Measurements from ENCODE around the gene ADNP2.

ADNP2 gene

DNA sequence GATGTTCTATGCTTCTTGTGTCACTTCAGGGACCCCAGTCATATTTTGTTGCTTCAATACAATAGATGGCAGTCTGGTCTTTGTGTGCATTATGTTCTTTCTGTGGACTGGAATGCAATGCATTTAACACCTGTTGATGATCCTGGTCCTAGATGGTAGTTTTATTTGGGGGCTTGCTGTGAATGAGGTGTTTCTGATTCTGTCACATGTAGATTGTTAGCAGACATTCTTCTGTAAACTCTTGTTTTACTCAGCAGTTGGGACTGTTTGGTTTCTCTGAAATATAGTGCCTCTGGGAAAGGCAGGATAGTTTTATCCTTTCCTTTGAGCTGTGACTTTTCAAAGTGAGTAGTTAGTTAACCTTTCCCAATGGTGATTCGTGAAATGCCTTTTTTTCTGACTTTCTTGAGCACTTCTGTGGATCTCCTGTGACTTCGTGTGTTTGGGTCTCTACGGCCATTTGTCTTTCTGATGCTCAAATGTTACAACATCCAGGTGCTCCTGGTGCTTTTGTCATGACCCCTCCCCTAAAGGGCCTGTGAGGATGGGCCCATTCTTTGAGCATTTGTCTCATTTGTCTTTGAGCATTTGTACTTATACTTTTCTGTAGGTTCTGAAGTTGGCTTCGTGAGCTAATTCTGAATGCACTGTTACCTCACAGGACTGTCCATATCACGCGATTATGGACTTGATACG lies 20.8 kb downstream of the ADNP2 start:
- Histone ChIP-seq H3K36me3 (ENCODE audit: control insufficient read depth in 2 of 2, insufficient read depth in 2 of 2, low read length in 2 of 2) (peaks cover 9 to 11% of the 10 kb centered on the region in 2 donors), H3K9me3 (ENCODE audit: control insufficient read depth in 2 of 2, low read length in 2 of 2) (no peaks in the 10 kb centered on the region), H3K9ac (ENCODE audit: low read length in 2 of 2) (no peak overlapping the region), H3K4me3 (ENCODE audit: low read length in 2 of 2) (no peak overlapping the region), H3K27ac (ENCODE audit: low read length) (no peak overlapping the region), H3K27me3 (ENCODE audit: control insufficient read depth in 1 of 2, insufficient read depth in 2 of 2, low read length in 2 of 2) (no peaks in the 10 kb centered on the region), H3K4me1 (ENCODE audit: control insufficient read depth, insufficient read depth, low read length) (no peaks in the 10 kb centered on the region)

GRCh38 chr18:80130555-80130954 lies 21.5 kb downstream of the ADNP2 start:
- H3K9ac ChIP-seq (ENCODE audit: low read length in 2 of 2) = no peak overlapping the region
- H3K27me3 ChIP-seq (ENCODE audit: control insufficient read depth in 1 of 2, insufficient read depth in 2 of 2, low read length in 2 of 2) = no peaks in the 10 kb centered on the region
- peaks cover 11 to 12% of the 10 kb centered on the region in 2 donors for H3K36me3 ChIP-seq (ENCODE audit: control insufficient read depth in 2 of 2, insufficient read depth in 2 of 2, low read length in 2 of 2)
- H3K27ac ChIP-seq (ENCODE audit: low read length) = no peak overlapping the region
- H3K4me3 ChIP-seq (ENCODE audit: low read length in 2 of 2) = no peak overlapping the region
- no peaks in the 10 kb centered on the region for H3K4me1 ChIP-seq (ENCODE audit: control insufficient read depth, insufficient read depth, low read length)
- no peaks in the 10 kb centered on the region for H3K9me3 ChIP-seq (ENCODE audit: control insufficient read depth in 2 of 2, low read length in 2 of 2)

DNA sequence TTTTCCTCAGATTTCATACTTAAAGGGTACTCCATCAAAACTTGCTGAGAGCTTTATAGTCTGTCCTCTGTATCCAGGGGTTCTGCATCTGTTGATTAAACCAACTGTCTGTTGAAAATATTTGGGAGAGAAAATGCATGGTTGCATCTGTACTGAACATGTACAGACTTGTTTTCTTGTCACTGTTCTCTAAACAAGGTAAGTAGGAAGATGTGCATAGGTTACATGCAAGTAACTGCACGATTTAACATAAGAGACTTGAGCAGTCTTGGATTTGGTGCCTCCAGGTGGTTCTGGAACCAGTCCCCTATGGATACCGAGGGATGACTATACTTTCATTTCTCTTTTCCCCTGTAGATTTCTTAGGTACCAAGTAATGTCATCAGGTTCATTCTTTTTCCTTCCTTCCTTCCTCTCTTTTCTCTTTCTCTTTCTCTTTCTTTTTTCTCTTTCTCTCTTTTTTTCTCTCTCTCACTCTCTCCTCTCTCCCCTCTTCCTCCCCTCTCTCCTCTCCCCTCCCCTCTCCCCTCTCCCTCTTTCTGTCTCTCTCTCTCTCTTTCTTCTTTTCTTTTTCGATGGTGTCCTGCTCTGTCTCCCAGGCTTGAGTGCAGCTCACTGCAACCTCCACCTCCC lies 23.2 kb downstream of the ADNP2 start:
- no peak overlapping the region for H3K27ac ChIP-seq (ENCODE audit: low read length)
- no peaks in the 10 kb centered on the region for H3K4me1 ChIP-seq (ENCODE audit: control insufficient read depth, insufficient read depth, low read length)
- H3K36me3 ChIP-seq (ENCODE audit: control insufficient read depth in 2 of 2, insufficient read depth in 2 of 2, low read length in 2 of 2) = peaks cover 25 to 27% of the 10 kb centered on the region in 2 donors
- H3K9me3 ChIP-seq (ENCODE audit: control insufficient read depth in 2 of 2, low read length in 2 of 2) = no peaks in the 10 kb centered on the region
- H3K27me3 ChIP-seq (ENCODE audit: control insufficient read depth in 1 of 2, insufficient read depth in 2 of 2, low read length in 2 of 2) = no peaks in the 10 kb centered on the region
- H3K4me3 ChIP-seq (ENCODE audit: low read length in 2 of 2) = no peak overlapping the region
- H3K9ac ChIP-seq (ENCODE audit: low read length in 2 of 2) = no peak overlapping the region

DNA sequence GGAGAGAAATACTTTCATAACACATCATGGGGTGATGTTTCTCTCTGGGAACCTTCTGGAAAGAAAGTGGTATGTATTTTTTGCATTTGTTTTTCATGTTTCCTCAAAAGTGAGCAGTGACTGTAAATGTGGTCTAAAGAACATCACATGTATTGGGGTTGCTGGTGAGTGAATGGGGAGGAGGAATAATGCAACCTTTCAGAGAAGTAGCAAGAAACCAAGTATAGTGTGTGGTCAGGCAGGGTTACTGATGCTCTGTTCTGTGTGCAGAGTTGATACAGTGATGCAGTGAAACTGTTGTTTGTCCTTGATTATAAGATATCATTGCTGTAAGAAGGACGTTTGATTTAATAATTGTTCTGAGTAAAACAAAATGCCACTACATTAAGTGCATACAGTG lies 24.1 kb downstream of the ADNP2 start:
- no peaks in the 10 kb centered on the region for H3K9me3 ChIP-seq (ENCODE audit: control insufficient read depth in 2 of 2, low read length in 2 of 2)
- H3K27ac ChIP-seq (ENCODE audit: low read length) = no peak overlapping the region

GRCh38 chr18:80135136-80135535 lies 26.1 kb downstream of the ADNP2 start:
- Histone ChIP-seq H3K27me3 (ENCODE audit: control insufficient read depth in 1 of 2, insufficient read depth in 2 of 2, low read length in 2 of 2) (no peaks in the 10 kb centered on the region), H3K36me3 (ENCODE audit: control insufficient read depth in 2 of 2, insufficient read depth in 2 of 2, low read length in 2 of 2) (peaks cover 39 to 42% of the 10 kb centered on the region in 2 donors), H3K27ac (ENCODE audit: low read length) (no peak overlapping the region), H3K9me3 (ENCODE audit: control insufficient read depth in 2 of 2, low read length in 2 of 2) (no peaks in the 10 kb centered on the region), H3K4me3 (ENCODE audit: low read length in 2 of 2) (no peak overlapping the region), H3K4me1 (ENCODE audit: control insufficient read depth, insufficient read depth, low read length) (no peaks in the 10 kb centered on the region), H3K9ac (ENCODE audit: low read length in 2 of 2) (no peak overlapping the region)

More for the DNA sequence above, 24.1 kb downstream of the ADNP2 start:
- no peaks in the 10 kb centered on the region for H3K4me1 ChIP-seq (ENCODE audit: control insufficient read depth, insufficient read depth, low read length)
- H3K27me3 ChIP-seq (ENCODE audit: control insufficient read depth in 1 of 2, insufficient read depth in 2 of 2, low read length in 2 of 2) = no peaks in the 10 kb centered on the region
- no peak overlapping the region for H3K4me3 ChIP-seq (ENCODE audit: low read length in 2 of 2)
- H3K9ac ChIP-seq (ENCODE audit: low read length in 2 of 2) = no peak overlapping the region
- H3K36me3 ChIP-seq (ENCODE audit: control insufficient read depth in 2 of 2, insufficient read depth in 2 of 2, low read length in 2 of 2) = peaks cover 33 to 36% of the 10 kb centered on the region in 2 donors

DNA sequence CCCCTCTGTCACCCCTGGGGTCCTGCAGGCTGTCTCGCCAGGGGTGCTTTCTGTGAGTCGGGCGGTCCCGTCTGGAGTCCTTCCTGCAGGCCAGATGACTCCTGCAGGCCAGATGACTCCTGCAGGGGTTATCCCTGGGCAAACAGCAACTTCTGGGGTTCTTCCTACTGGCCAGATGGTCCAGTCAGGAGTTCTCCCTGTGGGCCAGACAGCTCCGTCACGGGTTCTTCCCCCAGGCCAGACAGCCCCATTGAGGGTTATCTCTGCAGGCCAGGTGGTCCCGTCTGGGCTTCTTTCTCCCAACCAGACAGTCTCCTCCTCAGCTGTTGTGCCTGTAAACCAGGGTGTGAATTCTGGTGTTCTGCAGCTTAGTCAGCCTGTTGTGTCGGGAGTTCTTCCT lies 27.6 kb downstream of the ADNP2 start:
- H3K36me3 ChIP-seq (ENCODE audit: control insufficient read depth in 2 of 2, insufficient read depth in 2 of 2, low read length in 2 of 2) = peaks cover 43 to 47% of the 10 kb centered on the region in 2 donors
- no peak overlapping the region for H3K27ac ChIP-seq (ENCODE audit: low read length)
- no peaks in the 10 kb centered on the region for H3K9me3 ChIP-seq (ENCODE audit: control insufficient read depth in 2 of 2, low read length in 2 of 2)
- H3K9ac ChIP-seq (ENCODE audit: low read length in 2 of 2) = no peak overlapping the region
- no peak overlapping the region for H3K4me3 ChIP-seq (ENCODE audit: low read length in 2 of 2)
- H3K27me3 ChIP-seq (ENCODE audit: control insufficient read depth in 1 of 2, insufficient read depth in 2 of 2, low read length in 2 of 2) = no peaks in the 10 kb centered on the region
- H3K4me1 ChIP-seq (ENCODE audit: control insufficient read depth, insufficient read depth, low read length) = no peaks in the 10 kb centered on the region

- peaks cover 43 to 47% of the 10 kb centered on the region in 2 donors for H3K36me3 ChIP-seq (ENCODE audit: control insufficient read depth in 2 of 2, insufficient read depth in 2 of 2, low read length in 2 of 2)
These were observed 28.1 kb downstream of the ADNP2 start for GRCh38 chr18:80137137-80137536.

DNA sequence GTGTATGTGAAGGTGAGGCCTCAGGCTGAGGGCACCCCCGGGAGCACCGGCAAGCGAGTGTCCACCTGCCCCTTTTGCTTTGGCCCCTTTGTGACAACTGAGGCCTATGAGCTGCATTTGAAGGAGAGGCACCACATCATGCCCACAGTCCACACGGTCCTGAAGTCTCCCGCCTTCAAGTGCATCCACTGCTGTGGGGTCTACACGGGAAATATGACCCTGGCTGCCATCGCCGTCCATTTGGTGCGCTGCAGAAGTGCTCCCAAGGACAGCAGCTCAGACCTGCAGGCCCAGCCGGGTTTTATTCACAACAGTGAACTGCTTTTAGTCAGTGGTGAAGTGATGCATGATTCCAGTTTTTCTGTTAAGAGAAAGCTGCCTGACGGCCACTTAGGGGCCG lies 28.9 kb downstream of the ADNP2 start:
- H3K27ac ChIP-seq (ENCODE audit: low read length) = no peak overlapping the region
- no peaks in the 10 kb centered on the region for H3K4me1 ChIP-seq (ENCODE audit: control insufficient read depth, insufficient read depth, low read length)
- H3K27me3 ChIP-seq (ENCODE audit: control insufficient read depth in 1 of 2, insufficient read depth in 2 of 2, low read length in 2 of 2) = no peaks in the 10 kb centered on the region
- no peak overlapping the region for H3K9ac ChIP-seq (ENCODE audit: low read length in 2 of 2)
- H3K9me3 ChIP-seq (ENCODE audit: control insufficient read depth in 2 of 2, low read length in 2 of 2) = no peaks in the 10 kb centered on the region
- H3K4me3 ChIP-seq (ENCODE audit: low read length in 2 of 2) = no peak overlapping the region
- peaks cover 42 to 47% of the 10 kb centered on the region in 2 donors for H3K36me3 ChIP-seq (ENCODE audit: control insufficient read depth in 2 of 2, insufficient read depth in 2 of 2, low read length in 2 of 2)

More at GRCh38 chr18:80137137-80137536, 28.1 kb downstream of the ADNP2 start:
- Histone ChIP-seq H3K4me1 (ENCODE audit: control insufficient read depth, insufficient read depth, low read length) (no peaks in the 10 kb centered on the region), H3K9me3 (ENCODE audit: control insufficient read depth in 2 of 2, low read length in 2 of 2) (no peaks in the 10 kb centered on the region), H3K27ac (ENCODE audit: low read length) (no peak overlapping the region), H3K27me3 (ENCODE audit: control insufficient read depth in 1 of 2, insufficient read depth in 2 of 2, low read length in 2 of 2) (no peaks in the 10 kb centered on the region), H3K9ac (ENCODE audit: low read length in 2 of 2) (no peak overlapping the region), H3K4me3 (ENCODE audit: low read length in 2 of 2) (no peak overlapping the region)

DNA sequence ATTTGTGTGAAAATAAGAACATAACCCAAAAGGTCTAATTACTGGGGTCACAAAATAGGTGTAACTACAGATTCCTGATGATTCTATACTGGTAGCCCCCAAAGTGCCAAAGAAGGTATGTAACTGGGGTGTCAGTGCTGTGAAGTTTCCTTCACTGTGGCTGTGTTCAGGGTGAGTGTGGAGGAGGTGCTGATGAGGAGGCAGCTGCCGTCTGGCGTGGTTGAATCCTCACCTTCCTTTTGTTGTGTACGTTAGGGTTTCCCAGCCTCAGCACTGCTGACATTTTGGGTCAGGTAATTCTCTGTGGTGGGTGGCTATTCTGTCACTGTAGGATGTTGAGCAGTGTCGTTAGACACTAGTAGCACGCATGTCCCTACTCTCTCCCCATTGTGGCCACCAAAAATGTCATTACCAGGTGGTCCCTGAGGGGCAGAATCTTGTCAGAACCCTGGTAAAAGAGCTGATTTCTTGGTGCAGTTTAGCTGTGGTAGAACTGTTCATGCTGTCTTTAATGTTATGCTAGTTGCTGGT lies 31.5 kb downstream of the ADNP2 start:
- no peak overlapping the region for H3K4me3 ChIP-seq (ENCODE audit: low read length in 2 of 2)
- H3K36me3 ChIP-seq (ENCODE audit: control insufficient read depth in 2 of 2, insufficient read depth in 2 of 2, low read length in 2 of 2) = peaks cover 32 to 35% of the 10 kb centered on the region in 2 donors
- no peak overlapping the region for H3K27ac ChIP-seq (ENCODE audit: low read length)
- no peaks in the 10 kb centered on the region for H3K27me3 ChIP-seq (ENCODE audit: control insufficient read depth in 1 of 2, insufficient read depth in 2 of 2, low read length in 2 of 2)
- H3K9ac ChIP-seq (ENCODE audit: low read length in 2 of 2) = no peak overlapping the region
- no peaks in the 10 kb centered on the region for H3K9me3 ChIP-seq (ENCODE audit: control insufficient read depth in 2 of 2, low read length in 2 of 2)
- H3K4me1 ChIP-seq (ENCODE audit: control insufficient read depth, insufficient read depth, low read length) = no peaks in the 10 kb centered on the region

- Histone ChIP-seq H3K27me3 (ENCODE audit: control insufficient read depth in 1 of 2, insufficient read depth in 2 of 2, low read length in 2 of 2) (no peaks in the 10 kb centered on the region), H3K9ac (ENCODE audit: low read length in 2 of 2) (no peak overlapping the region), H3K4me1 (ENCODE audit: control insufficient read depth, insufficient read depth, low read length) (peaks cover 9% of the 10 kb centered on the region), H3K4me3 (ENCODE audit: low read length in 2 of 2) (no peak overlapping the region), H3K9me3 (ENCODE audit: control insufficient read depth in 2 of 2, low read length in 2 of 2) (no peaks in the 10 kb centered on the region), H3K36me3 (ENCODE audit: control insufficient read depth in 2 of 2, insufficient read depth in 2 of 2, low read length in 2 of 2) (peaks cover 9 to 12% of the 10 kb centered on the region in 2 donors), H3K27ac (ENCODE audit: low read length) (no peak overlapping the region)
These were observed 34.8 kb downstream of the ADNP2 start for GRCh38 chr18:80143881-80144280.
